GM12878 (cell line): Measurements from ENCODE around the gene CHPF2.

ENCODE experiments used
- CHD2 ChIP-seq: IDR thresholded peaks from 2 replicates; pipeline ENCODE4 v1.6.1; 2011; ENCODE audit warnings: low read depth, low read length, improper control_type of control experiment, borderline replicate concordance
- CTCF ChIP-seq, 3 experiments: IDR thresholded peaks in 2 of 3; conservative IDR thresholded peaks in 1 of 3; 2 replicates each; pipeline ENCODE4 v1.5.1; 2011; ENCODE audit warnings: low read depth in 3 of 3, low read length in 3 of 3, mild to moderate bottlenecking in 3 of 3, control low read depth in 2 of 3, moderate library complexity in 2 of 3, inconsistent platforms in 1 of 3, mixed read lengths in 1 of 3; ENCODE audit not compliant: control insufficient read depth in 2 of 3, insufficient read depth in 1 of 3; ENCODE audit errors: extremely low read depth in 1 of 3
- EZH2 ChIP-seq: IDR thresholded peaks from 2 replicates; pipeline ENCODE4 v1.6.1; 2012; ENCODE audit warnings: low read depth, mild to moderate bottlenecking, control low read depth, inconsistent platforms, low read length, borderline replicate concordance; ENCODE audit not compliant: control insufficient read depth
- NR2C1 ChIP-seq: fragments of 450-650 bp; IDR thresholded peaks from 2 replicates; pipeline ENCODE4 v1.6.1; 2017; ENCODE audit warnings: antibody characterized with exemption, mild to moderate bottlenecking, moderate library complexity
- PBX3 ChIP-seq: IDR thresholded peaks from 2 replicates; pipeline ENCODE4 v1.6.1; 2011; ENCODE audit warnings: mild to moderate bottlenecking, low read depth, low read length, moderate library complexity; ENCODE audit not compliant: insufficient replicate concordance
- POLR2AphosphoS5 ChIP-seq: IDR thresholded peaks from 2 replicates; pipeline ENCODE4 v1.6.1; 2011; ENCODE audit warnings: mild to moderate bottlenecking, low read length, inconsistent platforms
- RELA ChIP-seq: fragments of 450-650 bp; IDR thresholded peaks from 2 replicates; pipeline ENCODE4 v1.8.0; 2014; ENCODE audit warnings: borderline replicate concordance; ENCODE audit not compliant: partially characterized antibody
- SPI1 ChIP-seq: IDR thresholded peaks from 2 replicates; pipeline ENCODE4 v1.6.1; 2011; ENCODE audit warnings: low read depth, mild to moderate bottlenecking, low read length, moderate library complexity, borderline replicate concordance; ENCODE audit not compliant: insufficient read depth
- USF2 ChIP-seq: IDR thresholded peaks from 2 replicates; pipeline ENCODE4 v1.6.1; 2011; ENCODE audit warnings: low read depth, low read length, improper control_type of control experiment, borderline replicate concordance

- TF ChIP-seq USF2 (no peak), EZH2 (no peak), RELA (no peak), CTCF (IDR thresholded peaks at IDR 0.05 in 2 of 3, conservative IDR thresholded peaks at IDR 0.05 in 1 of 3; ENCODE audit: control insufficient read depth in 2 of 3, extremely low read depth in 1 of 3, insufficient read depth in 1 of 3, low read depth in 3 of 3, low read length in 3 of 3) (no peak), CHD2 (no peak), PBX3 (no peak), POLR2AphosphoS5 (no peak), NR2C1 (no peak), SPI1 (no peak)
Measured at GRCh38 chr7:151210087-151210854, 22.0 kb upstream of the CHPF2 start, which contains the start of gene H2BK1.
